ENCODE results near the gene ATP23. TPM values are rescaled to one million over a fixed set of nuclear protein-coding genes. Genes with fewer than 3 reads are reported as not detected.

Gene ATP23
- total and polyA plus RNA-seq, 12 donors = 2.8 to 11.3 (median 6.8) TPM

DNA sequence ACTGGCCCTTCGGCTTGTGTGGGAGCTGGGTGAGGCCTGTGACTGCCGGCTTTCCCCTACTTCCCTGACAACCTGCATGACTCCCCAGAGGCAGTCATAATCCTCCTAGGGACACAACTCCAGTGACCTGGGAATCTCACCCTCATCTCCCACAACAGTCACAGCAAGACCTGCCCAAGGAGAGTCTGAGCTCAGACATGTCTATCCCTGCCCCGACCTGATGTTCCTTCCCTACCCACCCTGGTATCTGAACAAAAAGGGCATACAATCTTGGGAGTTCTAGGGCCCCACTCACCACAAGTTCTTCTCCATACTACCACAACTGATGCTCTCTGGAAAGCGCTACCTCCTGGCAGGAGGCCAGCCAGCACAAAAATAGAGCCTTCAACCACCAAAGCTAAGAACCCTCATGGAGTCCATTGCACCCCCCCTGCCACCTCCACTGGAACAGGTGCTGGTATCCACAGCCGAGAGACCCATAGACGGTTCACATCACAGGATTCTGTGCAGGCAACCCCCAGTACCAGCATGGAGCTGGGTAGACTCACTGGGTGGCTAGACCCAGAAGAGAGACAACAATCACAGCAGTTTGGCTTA, 16.8 kb downstream of the ATP23 start:
- TF ChIP-seq, protein P1, sequence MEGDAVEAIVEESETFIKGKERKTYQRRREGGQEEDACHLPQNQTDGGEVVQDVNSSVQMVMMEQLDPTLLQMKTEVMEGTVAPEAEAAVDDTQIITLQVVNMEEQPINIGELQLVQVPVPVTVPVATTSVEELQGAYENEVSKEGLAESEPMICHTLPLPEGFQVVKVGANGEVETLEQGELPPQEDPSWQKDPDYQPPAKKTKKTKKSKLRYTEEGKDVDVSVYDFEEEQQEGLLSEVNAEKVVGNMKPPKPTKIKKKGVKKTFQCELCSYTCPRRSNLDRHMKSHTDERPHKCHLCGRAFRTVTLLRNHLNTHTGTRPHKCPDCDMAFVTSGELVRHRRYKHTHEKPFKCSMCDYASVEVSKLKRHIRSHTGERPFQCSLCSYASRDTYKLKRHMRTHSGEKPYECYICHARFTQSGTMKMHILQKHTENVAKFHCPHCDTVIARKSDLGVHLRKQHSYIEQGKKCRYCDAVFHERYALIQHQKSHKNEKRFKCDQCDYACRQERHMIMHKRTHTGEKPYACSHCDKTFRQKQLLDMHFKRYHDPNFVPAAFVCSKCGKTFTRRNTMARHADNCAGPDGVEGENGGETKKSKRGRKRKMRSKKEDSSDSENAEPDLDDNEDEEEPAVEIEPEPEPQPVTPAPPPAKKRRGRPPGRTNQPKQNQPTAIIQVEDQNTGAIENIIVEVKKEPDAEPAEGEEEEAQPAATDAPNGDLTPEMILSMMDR (IDR thresholded peaks at IDR 0.05) = no peak

DNA sequence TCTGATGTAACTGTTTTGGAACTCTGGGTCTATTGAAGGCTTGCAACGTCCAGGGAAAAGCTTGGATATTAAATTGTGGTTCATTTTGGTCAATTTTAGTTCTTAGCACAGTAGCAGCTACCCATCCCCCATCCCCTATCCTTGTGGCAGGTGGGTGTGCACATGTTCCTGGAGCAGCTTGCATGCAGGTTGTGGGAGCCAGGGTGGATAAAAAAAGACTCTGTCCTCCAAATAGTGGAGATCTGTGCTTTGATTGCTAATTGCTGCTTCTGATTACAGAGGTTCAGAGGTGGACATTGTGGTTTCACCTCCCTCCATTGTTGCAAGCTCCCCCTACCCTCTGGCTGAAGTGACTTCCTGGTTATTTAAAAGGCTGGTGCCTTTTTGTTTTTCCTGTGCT, 23.1 kb downstream of the ATP23 start:
- 67 to 82% methylated on average over 1 of the region's 1 CpG for WGBS, 2 donors
- intact Hi-C loops (cut with DNase I) = no loop called here
- no peak overlapping the region for H3K27ac ChIP-seq
- no peak overlapping the region for H3K4me3 ChIP-seq
- no peaks in the 10 kb centered on the region for H3K27me3 ChIP-seq
- H3K4me1 ChIP-seq = no peaks in the 10 kb centered on the region
- H3K9me3 ChIP-seq = peaks cover 0 to 65% (median 28%) of the 10 kb centered on the region in 11 donors
- no peaks in the 10 kb centered on the region for H3K36me3 ChIP-seq
- no peak for DNase-seq
- TF ChIP-seq, protein P1 (IDR thresholded peaks at IDR 0.05) = no peak
- ATAC-seq = no peak

More for the DNA sequence above, 16.8 kb downstream of the ATP23 start:
- H3K4me3 ChIP-seq = no peak overlapping the region
- H3K9me3 ChIP-seq = peaks cover 0 to 35% (median 12%) of the 10 kb centered on the region in 11 donors
- peaks cover 0 to 43% (median 5%) of the 10 kb centered on the region in 9 donors for H3K36me3 ChIP-seq
- ATAC-seq (no peak), DNase-seq (no peak)
- 98% methylated on average over 6 of the region's 6 CpGs for WGBS, 2 donors
- H3K27me3 ChIP-seq = no peaks in the 10 kb centered on the region
- no peak overlapping the region for H3K27ac ChIP-seq
- intact Hi-C loops (cut with DNase I) = no loop called here
- no peaks in the 10 kb centered on the region for H3K4me1 ChIP-seq

DNA sequence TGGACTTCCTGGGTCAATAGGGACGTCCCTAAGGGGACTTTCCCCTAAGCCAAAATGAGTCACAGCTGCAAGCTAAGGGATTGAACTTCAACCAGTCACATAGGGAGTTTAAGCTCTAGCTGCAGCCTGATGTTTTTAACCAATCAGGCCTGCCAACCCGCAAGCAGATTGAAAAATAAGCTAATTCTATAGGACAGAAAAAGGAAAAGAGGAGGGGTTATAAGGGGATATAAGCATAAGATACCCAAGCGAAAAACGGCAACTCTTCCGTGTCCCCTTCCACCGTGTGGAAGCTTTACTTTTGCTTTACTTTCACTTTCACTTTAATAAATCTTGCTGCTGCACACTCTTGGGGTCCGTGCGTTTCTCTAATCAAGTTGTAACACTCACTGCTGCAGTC, 24.4 kb downstream of the ATP23 start:
- H3K4me3 ChIP-seq = no peak overlapping the region
- intact Hi-C loops (cut with DNase I) = no loop called here
- DNase-seq = no peak

DNA sequence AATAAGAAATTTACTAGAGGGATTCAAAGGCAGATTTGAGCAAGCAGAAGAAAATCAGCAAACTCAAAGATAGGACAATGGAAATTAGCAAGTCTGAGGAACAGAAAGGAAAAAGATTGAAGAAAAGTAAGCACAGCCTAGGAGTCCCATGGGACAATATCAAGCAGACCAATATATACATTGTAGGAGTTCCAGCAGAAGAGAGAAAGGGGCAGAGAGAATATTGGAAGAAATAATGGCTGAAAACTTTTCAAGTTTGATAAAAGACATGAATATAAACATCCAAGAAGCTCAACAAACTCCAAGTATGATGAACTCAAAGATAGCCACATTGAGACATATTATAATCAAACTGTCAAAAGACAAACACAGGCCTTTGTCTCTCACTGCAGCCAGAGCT, 25.2 kb downstream of the ATP23 start:
- TF ChIP-seq, protein P1 (IDR thresholded peaks at IDR 0.05) = no peak
- Histone ChIP-seq H3K4me1 (no peaks in the 10 kb centered on the region), H3K27me3 (no peaks in the 10 kb centered on the region), H3K36me3 (no peaks in the 10 kb centered on the region), H3K9me3 (peaks cover 0 to 58% (median 16%) of the 10 kb centered on the region in 11 donors), H3K4me3 (no peak overlapping the region), H3K27ac (no peak overlapping the region)
- ATAC-seq (no peak), DNase-seq (no peak)
- intact Hi-C loops (cut with DNase I) = no loop called here

More for the DNA sequence above, 24.4 kb downstream of the ATP23 start:
- Histone ChIP-seq H3K4me1 (no peaks in the 10 kb centered on the region), H3K27me3 (no peaks in the 10 kb centered on the region), H3K9me3 (peaks cover 0 to 66% (median 20%) of the 10 kb centered on the region in 11 donors), H3K27ac (no peak overlapping the region), H3K36me3 (no peaks in the 10 kb centered on the region)
- 91 to 95% methylated on average over 8 of the region's 8 CpGs for WGBS, 2 donors
- TF ChIP-seq, protein P1 (IDR thresholded peaks at IDR 0.05) = no peak
- no peak for ATAC-seq
